Stimulated activated CD8-positive, alpha-beta memory T cell treated with anti-CD3 and anti-CD28 coated beads, Interleukin-7, amount 100 ng/mL, for 1 hour (primary cell): ENCODE data around the gene HYOU1.
"Not testable (repeated sequence)": the region's sequence is repeated elsewhere in the genome, so short reads cannot be mapped to it uniquely, and the experiment has no call there.

Source experiments
- DNase-seq, 2 donors: peaks; one replicate each; pipeline ENCODE4 v3.0.0-alpha.2; 2020; ENCODE audit warnings: low read depth in 2 of 2

The HYOU1 gene

DNA sequence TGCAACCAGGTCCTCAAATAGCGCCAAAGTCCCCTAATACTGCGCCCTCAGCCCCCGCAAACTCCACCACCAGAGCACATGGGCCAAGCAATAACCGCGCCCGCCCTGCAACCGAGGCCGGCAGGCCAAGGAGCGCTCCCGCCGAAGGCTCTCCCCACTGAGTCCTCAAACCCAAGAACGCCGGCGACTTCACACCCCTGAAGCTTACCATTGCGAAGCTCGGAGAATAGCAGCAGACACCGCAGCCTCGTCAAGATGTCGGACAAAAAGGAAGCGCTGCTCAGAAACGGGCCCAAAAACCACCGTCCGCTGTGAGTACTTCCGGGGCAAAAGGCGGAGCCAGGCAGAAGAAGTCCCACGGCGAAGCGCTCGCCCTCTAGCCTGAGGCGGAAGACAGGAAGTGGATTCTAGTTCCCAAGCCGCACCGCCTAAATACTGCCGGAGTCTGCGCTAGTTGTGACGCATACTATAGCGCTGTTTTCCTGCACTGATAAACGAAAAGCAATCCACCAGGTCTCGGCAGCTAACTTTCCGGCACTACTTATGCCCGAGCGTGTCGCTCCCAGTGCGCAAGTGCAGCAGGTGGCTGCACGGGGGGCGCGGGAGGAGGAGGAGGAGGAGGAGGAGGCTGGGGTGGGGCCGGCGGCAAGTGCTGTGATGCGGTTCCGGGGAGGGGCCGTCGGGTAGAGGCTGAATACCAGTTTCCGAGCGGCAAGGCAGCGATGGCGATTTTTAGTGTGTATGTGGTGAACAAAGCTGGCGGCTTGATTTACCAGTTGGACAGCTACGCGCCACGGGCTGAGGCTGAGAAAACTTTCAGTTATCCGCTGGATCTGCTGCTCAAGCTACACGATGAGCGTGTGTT is 38.7 kb downstream of the HYOU1 start, which contains the start of the genes RPS25 and TRAPPC4:
TSS of gene RPS25 (minus strand) at position 270 of the 865 bp plus-strand sequence. CDS start at position 211, 59 bp downstream.
TSS of gene TRAPPC4 (plus strand) at position 693 of the 865 bp plus-strand sequence. CDS start at position 723, 30 bp downstream.
- peak; percentile 85 to 88 for DNase-seq

DNA sequence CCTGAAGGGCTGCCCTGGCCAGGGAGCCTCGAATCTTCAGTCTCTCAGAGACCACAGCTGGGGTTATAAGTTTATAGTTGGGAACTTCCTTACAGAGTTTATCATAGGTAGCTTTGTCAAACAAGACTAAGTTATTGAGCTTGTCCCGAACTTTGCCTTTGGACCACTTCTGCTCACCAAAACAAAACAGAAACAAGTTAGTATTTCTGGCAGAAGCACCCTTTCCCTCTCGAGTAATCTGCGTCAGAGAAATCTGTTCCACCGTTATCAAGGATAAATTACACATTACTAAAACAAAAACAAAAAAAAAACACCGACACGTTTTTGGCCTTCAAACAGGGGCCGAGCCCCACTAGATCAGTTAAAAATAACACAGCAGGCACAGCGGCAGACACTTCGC is 39.6 kb downstream of the HYOU1 start:
- DNase-seq: not testable (repeated sequence)

- no peak for DNase-seq
Observed at GRCh38 chr11:119016216-119017009, 40.6 kb downstream of the HYOU1 start.

DNA sequence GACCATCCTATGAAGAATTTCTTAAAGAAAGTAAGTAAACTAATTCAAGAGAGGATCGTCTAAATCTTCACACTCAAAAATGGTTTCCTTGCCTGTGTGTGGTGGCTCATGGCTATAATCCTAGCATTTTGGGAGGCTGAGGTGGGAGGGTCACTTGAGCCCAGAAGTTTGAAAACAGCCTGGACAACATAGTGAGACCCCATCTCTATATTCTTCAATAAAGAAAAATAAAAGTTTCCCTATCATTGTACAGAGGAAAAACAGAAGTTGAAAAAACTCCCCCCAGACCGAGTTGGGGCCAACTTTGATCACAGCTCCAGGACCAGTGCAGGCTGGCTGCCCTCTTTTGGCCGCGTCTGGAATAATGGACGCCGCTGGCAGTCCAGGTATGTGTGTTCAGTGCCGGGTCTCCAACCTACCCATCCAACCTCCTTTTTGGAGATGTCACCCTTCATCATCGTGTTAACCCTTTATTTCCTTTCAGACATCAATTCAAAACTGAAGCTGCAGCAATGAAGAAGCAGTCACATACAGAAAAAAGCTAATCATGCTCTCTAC is 41.9 kb downstream of the HYOU1 start:
- no peak for DNase-seq

DNA sequence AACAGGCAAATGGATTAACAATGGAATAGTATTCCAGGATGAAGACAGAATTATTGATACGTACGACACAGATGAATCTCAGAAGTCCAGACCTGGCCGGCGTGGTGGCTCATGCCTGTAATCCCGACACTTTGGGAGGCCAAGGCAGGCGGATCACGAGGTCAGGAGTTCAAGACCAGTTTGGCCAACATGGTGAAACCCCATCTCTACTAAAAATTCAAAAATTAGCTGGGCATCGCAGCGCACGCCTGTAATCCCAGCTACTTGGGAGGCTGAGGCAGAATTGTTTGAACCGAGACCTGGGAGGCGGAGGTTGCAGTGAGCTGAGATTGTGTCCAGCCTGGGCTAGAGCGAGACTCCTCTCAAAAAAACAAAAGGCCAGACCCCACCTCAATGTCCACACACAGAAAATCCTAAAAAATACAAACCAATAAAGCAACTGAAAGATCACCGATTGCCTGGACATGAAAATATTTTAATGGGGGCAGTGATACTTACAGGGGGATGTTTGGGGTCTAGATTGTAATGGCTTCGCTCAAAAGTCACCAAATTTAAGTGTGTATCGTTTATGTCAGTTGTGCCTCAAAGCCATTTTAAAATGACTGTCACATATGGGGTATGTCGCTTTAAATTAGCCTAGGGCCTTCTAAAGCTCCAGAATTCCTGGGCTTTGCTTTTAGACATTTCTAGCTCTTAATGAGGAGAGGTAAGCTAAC is 42.6 kb downstream of the HYOU1 start:
- no peak for DNase-seq

DNA sequence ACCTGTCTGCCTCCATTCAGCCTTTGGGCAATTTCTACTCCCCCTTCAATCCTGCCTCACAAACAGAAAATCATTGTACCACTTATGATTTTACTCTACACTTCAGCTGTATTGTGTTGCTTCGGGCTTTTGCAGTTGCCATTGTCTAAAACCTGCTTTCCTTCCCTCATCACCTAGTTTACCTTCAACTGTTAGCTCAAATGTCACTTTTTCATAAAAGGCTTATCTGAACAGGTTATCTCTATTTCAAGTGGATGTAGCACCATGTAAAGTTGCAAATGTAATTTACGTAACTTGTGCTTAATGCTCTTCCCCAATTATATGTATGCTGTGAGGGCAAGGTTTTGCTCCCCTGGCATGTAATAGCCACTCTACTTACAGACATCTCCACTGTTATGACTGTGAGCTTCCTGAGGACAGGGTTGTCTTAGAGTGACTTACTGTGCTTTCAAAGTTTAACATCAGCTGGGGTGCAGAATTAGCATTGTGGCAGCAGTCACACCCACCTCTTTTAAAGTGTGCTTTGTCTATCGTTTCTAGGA is 44.3 kb downstream of the HYOU1 start:
- DNase-seq: no peak

GRCh38 chr11:119011476-119012053 is 45.4 kb downstream of the HYOU1 start:
- DNase-seq: no peak

- no peak for DNase-seq
Observed at GRCh38 chr11:119006656-119007055, 50.3 kb downstream of the HYOU1 start.

DNA sequence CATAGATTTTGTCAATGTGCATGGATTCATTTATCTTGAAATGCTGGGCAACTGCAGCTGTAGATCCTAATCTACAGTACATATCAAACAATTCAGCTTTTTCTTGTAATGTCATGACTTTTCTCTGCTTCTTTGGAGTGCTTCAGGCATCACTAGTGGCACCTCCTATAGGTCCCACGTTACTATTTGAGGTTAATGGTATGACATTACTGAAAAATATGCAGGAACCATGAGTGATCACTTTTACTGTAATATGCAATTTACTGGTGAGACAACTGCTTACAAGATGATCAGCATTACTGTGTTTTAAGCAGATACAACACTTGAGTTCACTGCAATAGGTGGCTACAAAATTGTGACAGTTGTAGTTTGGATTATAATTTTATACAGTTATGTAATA is 56.1 kb downstream of the HYOU1 start:
- DNase-seq: no peak

- no peak for DNase-seq
Observed at GRCh38 chr11:118998822-118999221, 58.2 kb downstream of the HYOU1 start.

DNA sequence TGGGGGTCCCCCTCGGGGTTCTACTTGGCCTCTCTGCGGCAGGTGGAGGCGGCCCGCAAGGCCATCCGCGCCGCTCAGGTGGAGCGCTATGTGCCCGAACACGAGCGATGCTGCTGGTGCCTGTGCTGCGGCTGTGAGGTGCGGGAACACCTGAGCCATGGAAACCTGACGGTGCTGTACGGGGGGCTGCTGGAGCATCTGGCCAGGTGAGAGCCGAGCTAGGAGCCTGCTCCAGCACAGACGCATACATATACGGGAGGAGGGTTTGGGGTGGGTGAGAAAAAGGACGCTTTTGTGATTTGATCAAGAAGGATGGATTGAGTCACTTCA is 58.7 kb downstream of the HYOU1 start:
- no peak for DNase-seq

- DNase-seq: peak; percentile 87 to 93
Observed at GRCh38 chr11:118997627-118998387, 59.2 kb downstream of the HYOU1 start, which contains the start of gene CENATAC. CENATAC (plus strand) TSS chr11:118998138; CDS start chr11:118998198, 60 bp downstream.

- no peak for DNase-seq
Observed at GRCh38 chr11:118996926-118997626, 59.9 kb downstream of the HYOU1 start.
